Embryonic facial prominence (tissue), 1 donor: ENCODE results near the gene RDH11.
A peak's percentile ranks its signal among the peaks of the same experiment; 100 is the strongest.
"Not testable (repeated sequence)": the region's sequence is repeated elsewhere in the genome, so short reads cannot be mapped to it uniquely, and the experiment has no call there.

Source experiments
- DNase-seq: peaks from one replicate; pipeline ENCODE4 v3.0.0-alpha.2; 2016; ENCODE audit errors: extremely low spot score

The RDH11 gene

DNA sequence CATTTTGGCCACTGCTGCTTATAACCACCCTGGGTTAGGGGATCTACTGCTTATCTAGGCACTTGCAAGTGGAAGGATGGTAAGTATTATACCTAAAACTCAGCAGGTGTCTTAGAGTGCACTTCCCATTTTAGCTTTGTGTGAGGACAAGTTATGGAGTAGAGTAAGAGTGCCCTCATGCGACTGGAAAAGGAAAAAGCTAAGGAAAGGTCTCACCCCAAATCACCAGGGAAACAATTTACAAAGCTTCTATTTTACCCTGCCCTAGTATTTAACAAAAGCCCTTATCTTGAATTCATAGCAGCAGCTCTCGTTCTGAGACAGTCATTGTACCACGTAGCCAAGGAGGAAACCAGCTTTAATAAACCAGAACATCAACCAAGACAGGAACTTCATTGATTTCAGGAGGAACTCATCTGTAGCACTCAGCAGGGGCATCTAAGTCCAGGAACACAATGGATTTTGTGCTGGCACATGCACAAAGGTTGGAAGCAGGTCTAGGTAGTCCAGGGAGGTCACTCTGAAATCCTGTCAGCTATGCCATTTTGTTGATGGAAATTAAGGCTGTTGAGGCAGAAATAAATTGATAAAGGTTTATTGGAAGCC lies 9.0 kb upstream of the RDH11 start:
- DNase-seq = peak; percentile 49

DNA sequence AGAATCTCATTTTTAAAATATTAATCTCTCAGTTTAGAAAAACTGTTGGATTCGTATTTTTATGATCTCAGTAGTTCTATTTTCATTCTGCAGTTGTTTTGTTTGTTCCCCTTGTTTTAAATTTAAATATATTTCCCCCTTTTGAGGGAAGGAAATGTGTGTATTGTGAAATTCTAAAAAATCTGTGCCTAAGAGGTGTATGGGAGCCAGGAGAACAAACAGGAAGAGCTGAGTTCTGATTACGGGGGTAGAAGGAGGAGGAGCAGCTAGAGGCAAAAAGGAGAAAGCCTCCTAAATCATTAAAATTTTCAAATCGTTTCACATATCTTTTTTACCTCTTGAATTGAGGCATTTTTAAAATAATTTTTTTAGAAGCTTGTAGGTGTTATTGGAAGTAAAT lies 8.4 kb upstream of the RDH11 start:
- DNase-seq = no peak

DNA sequence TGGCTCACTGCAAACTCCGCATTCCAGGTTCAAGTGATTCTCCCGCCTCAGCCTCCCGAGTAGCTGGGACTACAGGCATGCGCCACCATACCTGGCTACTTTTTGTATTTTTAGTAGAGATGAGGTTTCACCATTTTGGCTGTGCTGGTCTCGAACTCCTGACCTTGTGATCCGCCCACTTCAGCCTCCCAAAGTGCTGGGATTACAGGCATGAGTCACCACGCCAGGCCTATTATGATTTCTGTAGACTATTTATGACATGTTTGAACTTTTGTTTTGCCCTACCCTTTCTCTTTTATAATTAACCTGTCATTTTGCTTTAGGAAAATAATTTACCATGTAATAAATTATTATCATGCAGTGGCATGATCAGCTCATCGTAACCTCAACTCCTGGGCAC lies 5.9 kb upstream of the RDH11 start, which contains the start of gene RDH12:
TSS of gene RDH12 (plus strand) at position 395 of the 400 bp plus-strand sequence. CDS start 20,757 bp downstream, outside the sequence.
- not testable (repeated sequence) for DNase-seq

DNA sequence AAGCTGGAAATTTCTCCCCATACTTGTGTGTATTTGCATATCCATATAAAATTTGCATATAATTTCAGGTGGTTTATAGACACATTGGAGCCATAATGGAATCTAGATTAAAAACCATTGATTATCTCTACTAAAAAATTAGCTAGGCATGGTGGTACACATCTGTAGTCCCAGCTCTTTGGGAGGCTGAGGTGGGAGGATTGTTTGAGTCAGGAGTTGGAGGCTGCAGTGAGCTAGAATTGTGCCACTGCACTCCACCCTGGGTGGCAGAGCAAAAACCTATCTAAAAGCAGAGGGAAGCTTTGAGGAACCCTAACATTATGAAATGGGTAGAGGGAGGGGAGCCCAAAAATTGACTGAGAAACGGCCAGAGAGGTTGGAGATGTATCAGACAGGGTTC lies 2.6 kb upstream of the RDH11 start:
- DNase-seq = no peak

DNA sequence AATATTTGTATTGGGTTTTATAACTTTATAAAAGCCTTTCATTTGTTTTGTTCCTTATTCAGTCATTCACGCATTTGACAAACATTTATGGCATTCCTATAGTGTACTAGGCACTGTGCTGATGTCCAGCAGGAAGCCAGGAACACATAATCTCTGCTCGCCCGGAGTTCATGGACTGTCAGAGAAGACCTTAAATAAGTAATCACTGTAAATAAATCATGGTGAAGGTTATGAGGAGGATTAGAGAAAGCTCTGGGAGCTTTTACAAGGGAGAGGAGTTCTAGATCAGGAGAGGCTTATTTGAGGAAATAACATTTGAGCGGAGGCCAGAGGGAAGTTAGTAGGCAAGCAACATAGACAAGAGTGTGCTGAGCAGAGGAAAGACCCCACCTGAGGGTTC lies 1.4 kb upstream of the RDH11 start:
- DNase-seq = no peak

DNA sequence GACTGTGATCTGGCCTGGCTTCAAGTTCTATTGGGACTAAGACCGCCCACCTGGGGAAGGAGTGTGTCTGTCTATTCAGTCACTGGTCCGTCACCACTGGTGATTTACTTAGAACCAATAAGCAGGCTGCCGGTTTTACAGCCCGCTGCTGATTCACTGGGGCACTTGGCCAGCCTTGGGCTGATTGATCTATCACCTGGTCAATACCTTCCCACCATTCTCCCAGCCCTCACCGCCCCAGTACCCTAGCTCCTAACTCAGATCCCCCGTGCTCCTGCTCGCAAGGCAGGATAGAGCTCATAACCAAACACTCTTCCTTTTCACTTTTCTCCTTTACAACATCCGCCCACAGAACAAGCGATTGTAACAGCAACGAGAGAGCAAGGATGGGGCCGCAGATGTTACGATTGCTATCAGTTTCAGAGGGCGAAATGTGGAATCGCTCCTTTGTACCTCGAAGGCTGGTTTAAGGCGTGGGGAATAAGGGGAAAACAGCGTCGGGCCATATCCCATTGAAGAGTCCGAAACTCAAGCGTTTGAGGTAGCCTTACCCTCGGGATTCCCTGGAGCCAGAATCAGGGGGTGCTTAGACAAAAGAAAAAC lies 672 bp downstream of the RDH11 start:
- no peak for DNase-seq

DNA sequence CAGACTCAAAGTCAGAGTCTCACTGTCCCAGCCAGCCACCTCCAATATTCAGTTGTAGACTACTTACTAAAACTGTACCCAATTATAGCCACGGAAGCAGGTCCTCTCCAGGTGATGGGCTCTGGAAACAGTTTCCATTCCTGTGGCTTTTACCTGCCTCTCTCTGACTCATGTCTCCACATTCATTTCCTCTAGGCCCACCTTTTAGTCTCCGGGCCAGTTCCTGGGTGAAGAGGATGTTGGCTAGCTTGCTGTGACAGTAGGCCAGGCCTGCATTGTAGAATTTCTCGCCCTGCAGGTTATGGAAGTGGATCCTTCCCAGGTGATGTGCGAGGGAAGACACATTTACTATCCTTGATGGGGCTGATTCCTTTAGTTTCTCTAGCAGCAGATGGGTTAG lies 5.6 kb downstream of the RDH11 start:
- no peak for DNase-seq

DNA sequence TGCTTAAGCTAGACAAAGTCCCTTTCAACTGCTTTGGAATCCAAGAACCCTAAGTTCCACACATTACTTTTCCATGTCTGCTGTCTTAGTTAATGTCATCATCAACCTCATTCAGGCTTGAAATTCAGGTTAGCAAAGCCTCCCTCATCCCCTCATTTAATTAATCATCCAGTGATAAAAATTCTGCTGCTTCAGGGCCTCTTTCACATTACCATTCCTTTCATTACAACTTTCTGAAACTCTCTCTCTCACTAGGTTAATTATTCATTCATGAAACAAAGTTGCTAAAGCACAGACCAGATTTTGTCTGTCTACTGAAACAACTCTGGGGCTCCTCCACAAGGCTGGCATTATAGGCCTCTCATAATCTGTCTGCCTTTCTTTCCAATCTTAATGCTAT lies 11.7 kb downstream of the RDH11 start:
- no peak for DNase-seq

DNA sequence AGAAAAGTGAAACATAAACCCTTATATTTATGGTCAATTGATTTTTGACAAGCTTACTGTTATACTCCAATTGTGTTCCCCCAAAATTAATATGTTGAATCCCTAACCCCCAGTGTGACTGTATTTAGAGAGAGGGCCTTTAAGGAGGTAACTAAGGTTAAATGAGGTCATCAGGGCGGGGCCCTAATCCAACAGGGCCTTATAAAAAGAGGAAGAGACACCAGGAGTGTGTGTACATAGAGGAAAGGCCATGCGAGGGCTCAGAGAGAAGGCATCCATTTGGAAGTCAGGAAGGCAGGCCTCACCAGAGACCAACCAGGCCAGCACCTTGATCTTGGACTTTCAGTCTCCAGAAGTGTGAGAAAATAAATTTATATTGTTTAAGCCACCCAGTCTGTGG lies 14.6 kb downstream of the RDH11 start:
- no peak for DNase-seq

DNA sequence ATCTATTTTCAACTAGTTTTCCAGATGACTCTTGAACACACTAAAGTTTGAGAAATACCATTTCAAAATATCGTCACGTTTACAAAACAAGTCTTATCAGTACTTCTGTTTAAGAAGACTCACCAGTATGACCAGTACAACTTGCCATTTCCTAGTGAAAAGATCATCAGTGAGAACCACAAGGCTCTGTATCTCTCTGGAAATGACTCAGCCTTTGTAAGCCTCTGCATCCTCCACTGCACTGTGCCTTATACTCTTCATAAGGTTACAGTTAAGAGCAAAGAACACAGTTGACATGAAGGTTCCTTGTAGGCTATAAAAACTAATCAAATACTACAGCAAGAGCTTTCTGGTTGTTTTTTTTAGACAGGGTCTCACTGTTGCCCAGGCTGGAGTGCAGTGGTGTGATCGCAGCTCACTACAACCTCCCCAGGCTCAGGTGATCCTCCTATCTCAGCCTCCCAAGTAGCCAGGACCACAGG lies 15.4 kb downstream of the RDH11 start:
- no peak for DNase-seq

DNA sequence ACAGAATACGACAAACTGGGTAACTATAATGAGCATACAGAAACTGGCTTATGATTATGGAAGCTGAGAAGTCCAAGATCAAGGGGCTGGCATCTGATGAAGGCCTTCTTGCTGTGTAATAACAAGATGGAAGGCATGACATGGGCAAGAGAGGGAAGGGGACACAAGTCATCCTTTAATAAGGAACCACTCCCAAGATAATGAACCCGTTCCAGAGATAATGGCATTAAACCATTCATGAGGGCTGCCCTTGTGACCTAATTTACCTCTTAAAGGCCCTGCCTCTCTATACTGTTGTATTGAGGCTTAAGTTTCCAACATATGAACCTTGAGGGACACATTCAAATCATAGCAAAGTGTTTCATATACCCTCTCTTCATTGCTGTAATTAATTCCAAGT lies 16.6 kb downstream of the RDH11 start:
- DNase-seq = no peak

DNA sequence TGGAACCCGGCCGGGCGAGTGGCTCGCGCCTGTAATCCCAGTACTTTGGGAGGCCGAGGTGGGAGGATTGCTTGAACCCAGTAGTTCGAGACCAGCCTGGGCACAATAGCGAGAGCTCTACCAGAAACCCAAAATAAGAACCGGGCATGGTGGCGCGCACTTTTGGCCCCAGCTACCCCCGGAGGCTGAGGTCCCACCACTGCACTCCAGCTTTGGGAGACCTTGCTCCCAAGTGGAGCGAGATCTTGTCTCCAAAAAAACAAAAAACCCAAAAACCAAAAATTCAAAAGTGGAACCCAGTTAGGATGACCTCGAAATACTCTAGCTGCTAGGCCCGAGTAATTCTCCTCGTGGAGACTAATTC lies 20.4 kb downstream of the RDH11 start:
- no peak for DNase-seq

DNA sequence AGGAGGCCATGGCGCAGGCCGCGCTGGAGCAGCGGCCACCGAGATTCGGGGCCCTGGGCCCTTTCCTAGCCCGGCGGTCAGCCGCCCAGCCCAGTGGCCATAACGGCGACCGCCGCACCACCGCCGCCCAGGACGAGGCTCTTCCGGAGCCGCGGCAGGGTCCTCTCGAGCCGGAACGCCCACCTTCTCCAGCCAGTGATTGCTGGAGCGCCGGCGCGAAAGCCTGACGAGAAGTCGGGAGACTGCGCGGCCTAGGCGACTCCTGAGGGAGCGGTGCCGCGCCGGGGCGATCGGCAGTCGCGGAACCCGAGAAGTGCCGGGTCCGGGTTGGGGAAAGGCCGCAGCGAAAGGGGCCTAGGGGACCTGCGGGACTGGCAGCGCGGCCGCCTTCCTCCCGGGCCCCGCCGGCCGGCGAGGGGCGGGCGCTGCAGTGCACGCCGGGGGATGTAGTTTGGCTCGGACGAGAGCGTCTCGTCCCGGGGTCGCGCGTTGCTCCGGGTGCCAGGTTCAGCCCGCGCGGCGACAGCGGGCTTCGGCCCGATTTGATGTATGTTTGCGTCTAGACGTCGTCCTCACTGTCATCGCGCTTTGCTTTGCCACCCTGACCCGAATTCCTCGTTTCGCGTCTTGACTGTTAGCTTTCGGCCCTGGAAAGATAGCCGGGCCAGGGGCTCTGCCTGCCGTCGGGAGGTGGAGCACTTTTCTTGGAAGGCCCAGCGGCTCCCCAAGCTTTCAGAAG lies 20.9 kb downstream of the RDH11 start, which contains the start of gene VTI1B:
TSS of gene VTI1B (minus strand) at position 153 of the 739 bp plus-strand sequence. CDS start at position 10, 143 bp downstream.
- peak; percentile 69 for DNase-seq

DNA sequence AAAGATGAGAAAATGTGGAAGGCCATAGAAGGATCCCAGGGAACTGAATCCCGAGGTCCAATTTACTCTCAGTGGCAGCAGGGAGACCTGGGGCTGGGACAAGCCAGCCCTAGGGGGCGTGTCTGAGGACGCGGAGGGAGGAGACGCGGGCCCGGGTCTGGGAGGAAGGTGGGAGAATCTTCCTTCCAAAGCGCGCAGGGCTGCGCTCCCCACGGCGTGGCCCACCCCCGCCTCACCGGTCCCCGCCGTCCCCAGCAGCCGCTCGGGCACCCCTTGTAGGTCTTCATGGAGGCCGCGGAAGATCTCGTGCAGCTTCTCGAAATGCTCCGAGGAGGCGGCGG lies 21.5 kb downstream of the RDH11 start:
- DNase-seq = no peak

DNA sequence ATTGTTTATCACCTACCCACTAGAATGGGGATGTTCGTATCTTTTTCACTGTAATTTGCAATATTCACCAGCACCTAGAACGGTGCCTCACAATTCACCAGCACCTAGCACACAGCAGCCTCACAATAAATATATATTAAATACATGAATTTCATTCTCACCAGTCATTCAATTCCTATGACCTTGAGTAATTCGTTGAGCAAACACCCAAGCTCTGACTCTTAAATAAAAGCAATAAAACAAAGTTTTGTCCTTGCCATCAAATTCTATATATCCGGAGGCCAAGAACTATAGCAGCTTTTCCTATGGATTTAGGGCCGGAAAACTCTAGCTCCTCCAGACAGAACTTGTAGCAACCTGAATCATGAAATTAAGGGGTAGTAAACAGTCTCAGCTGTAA lies 22.1 kb downstream of the RDH11 start:
- DNase-seq = no peak

DNA sequence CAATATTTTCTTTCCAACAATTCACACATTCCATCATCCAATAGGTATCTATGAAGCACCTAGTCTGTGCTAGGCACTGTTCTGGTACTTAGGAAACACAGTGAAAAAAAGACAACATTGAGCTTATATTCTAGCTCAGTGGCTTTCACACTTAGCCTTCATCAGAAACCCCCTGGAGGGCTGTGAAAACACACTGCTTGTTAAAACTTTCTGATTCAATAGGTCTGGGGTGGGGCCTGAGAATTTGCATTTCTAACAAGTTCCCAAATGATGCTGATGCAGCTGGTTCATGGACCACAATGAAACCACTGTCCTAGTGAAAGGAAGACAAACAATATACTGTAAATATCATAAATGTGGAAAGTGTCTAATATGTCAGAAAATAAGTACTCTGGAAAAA lies 27.0 kb downstream of the RDH11 start:
- DNase-seq = no peak

DNA sequence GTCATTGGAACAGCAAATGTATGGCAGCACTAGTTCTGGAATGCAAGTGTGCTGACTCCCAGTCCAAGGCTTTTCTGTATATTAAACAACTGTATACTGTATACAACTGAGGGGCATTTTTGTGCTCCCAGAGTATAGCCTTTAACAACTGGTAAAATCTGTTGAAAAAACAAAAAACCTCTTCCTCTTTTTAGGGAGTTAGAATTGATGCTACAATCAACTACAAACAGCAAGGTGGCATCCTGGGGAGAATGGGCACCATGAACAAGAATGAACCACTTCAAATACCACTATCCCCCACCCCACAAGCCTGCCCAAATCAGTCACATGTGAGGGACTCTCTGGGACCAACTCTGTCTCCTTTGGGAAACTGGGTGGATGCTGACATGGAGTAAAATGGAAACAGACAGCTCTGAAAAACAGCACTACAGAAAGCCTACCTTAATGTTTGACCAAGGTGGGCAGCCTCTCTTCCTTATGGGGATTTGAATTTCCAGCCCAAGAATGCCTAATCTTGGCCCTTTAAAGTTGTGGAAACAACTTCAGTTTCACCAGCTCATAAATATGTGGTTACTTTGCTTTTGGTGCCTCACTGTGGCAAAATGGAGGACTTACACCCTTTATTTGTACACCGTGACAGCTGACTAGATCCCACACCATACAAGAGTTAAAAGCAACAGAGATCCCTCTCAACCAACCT lies 28.7 kb downstream of the RDH11 start:
- DNase-seq = no peak

DNA sequence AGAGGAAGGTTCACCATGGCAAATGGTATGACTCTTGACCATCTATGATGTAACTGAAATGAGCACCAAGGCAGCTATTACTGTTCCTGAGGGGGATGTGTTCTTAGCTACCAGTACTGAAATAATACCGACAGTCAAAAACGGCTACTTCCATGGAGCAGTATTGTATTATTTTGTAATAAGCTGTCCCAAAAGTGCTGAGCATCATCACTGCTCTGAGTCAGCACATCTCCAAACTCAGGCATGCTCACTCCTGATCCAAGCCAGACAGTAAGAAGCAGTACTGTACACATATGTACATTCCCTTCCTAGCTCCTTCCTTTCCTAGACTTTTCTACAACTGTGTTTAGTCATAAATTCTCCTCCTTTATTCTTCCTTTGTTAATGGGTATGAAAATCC lies 29.7 kb downstream of the RDH11 start:
- no peak for DNase-seq

DNA sequence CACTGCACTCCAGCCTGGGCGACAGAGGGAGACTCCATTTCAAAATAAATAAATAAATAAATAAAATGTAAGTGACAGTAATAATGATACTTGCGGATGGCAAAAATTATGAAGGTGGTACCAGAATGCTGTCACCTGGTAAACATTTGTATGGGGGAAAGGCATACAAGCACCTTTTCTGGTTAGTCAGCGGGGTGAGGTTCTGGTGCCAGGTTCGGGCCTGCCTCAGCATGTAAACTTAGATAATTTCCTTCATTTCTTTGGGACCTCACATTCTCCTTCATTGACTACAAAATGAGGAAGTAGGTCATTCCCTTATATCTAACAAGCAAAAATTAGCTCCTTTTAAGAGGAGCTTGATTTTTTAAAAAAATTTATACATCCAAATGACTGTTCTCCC lies 31.9 kb downstream of the RDH11 start:
- DNase-seq = no peak

DNA sequence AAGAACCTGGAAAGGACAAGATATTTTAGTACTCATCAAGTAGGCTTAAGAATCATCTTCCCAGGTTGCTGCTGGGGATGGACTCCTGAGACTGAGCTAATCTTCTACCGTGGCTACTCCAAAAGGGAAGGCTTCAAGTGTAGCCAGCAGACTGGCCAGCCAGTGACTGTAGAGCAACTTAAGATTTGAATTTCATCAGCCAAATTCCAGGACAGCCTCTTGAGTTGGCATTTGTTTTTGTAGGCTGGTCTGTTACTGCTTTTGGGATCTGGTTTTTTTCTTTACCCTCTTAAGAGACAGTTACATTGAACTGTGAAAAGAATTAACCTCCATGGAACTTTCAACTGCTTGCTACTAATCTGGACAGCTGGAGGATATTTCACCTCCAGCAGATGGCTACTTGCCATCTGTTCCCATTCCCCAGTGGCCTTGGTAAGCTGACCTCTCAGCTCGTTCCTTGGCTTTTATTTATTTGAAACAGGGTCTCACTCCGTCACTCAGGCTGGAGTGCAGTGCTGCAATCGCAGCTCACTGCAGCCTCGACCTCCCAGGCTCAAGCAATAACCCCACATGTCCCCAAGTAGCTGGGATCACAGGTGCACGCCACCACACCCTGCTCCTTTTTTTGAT lies 41.8 kb downstream of the RDH11 start:
- DNase-seq = no peak

DNA sequence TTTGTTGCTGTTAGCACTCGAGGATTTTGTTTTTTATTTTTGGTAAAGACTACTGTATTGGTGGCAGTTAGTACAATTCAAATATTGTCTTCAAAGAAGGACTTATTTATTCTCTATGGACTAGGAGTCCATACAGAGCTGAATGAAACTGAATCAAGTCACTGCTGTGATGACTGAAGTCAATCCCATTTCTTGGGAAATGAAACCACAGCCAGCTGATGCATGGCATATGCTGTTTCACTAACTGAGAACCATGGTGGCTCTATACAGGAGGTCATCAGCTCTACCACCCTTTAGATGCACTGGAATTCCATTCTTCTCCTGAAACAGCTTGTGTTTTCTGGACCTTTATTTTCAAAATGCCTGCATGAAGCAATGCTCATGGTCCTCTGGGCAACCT lies 43.4 kb downstream of the RDH11 start:
- DNase-seq = no peak

DNA sequence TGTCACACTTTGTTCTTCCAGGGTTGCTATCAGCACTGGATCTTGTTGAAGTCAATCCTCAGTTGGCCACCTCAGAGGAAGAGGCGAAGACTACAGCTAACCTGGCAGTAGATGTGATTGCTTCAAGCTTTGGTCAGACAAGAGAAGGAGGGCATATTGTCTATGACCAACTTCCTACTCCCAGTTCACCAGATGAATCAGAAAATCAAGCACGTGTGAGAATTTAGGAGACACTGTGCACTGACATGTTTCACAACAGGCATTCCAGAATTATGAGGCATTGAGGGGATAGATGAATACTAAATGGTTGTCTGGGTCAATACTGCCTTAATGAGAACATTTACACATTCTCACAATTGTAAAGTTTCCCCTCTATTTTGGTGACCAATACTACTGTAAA lies 44.9 kb downstream of the RDH11 start:
- DNase-seq = no peak
